ENCODE results near the gene SMIM20.

The SMIM20 gene

DNA sequence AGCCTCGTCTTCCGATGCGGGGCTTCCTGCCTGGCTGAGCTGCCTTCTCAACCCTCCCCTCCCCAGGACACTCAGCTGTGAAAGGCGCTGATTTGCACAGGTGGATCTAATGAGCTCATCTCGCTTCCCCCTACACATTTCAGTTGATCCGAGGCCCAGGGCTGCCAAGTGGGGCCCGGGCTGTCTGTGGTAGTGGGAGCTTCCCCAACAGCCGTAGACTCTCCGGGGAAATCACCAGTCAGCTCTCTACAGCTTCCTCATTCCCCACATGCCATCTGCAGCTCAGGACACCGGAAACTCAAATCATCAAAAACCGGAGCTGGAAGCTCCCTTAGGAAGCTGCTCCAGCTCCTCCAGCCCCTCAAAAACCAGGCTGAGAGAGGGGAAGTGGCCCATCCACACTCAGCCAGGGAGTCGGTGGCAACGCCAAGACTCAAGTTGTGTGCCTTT, 56.2 kb downstream of the SMIM20 start:
- H3K4me1 Mint-ChIP-seq: peaks cover 25% of the 10 kb centered on the region
- peak overlapping the region; percentile 91 to 95 (median 93) for H3K27ac Mint-ChIP-seq
- peaks cover under 1% of the 10 kb centered on the region for H3K9me3 Mint-ChIP-seq
- H3K27me3 Mint-ChIP-seq (ENCODE audit: low read depth): no peaks in the 10 kb centered on the region
- H3K4me3 Mint-ChIP-seq: peak overlapping the region; percentile 18 to 57 (median 30)
- TF ChIP-seq CTCF (IDR thresholded peaks at IDR 0.05; ENCODE audit: unreplicated experiment in 3 of 3): no peak
- no peaks in the 10 kb centered on the region for H3K36me3 Mint-ChIP-seq (ENCODE audit: low read depth)

DNA sequence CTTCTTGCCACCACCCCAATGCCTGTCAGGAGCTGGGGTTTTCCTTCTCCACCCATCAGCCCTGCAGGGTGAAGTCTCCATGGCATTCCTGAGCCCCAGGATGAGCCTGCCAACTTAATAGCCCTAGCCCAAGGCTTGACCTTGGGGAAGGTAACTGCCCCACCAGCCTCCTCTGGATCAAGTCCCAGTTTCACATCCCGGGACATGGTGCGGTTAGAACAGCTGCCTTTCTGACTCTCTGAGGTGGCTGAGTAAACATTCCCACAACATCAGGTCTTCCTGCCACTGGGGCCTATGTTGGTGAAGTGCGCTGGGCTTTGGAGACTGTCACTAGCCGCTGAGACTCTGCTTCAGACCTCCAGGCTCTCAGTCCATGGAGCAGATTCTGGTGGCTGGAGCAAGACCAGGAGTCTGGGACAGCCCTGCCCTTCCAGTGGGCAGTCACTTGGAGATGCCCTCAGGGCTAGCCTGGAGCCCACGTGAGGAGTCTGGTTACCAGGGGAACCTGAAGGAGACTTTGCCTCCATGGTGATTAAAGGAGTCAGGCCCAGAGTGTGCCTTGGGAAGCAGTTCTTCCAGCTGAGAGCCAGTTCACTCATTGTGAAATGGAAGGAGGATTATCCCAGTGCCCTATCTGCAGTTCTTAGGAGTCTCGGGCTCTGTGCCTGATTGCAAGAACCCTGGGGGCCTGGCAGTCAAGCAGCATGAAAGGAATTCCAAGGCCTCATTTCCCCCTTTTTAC, 56.8 kb downstream of the SMIM20 start:
- no peaks in the 10 kb centered on the region for H3K27me3 Mint-ChIP-seq (ENCODE audit: low read depth)
- H3K9me3 Mint-ChIP-seq: no peaks in the 10 kb centered on the region
- H3K36me3 Mint-ChIP-seq (ENCODE audit: low read depth): no peaks in the 10 kb centered on the region
- H3K4me3 Mint-ChIP-seq: no peak overlapping the region
- peaks cover 21% of the 10 kb centered on the region for H3K4me1 Mint-ChIP-seq
- H3K27ac Mint-ChIP-seq: peak overlapping the region; percentile 91 to 95 (median 93)
- no peak for TF ChIP-seq CTCF (IDR thresholded peaks at IDR 0.05; ENCODE audit: unreplicated experiment in 3 of 3)

GRCh38 chr4:25972366-25972765, 58.3 kb downstream of the SMIM20 start:
- Mint-ChIP-seq H3K27ac (no peak overlapping the region), H3K27me3 (ENCODE audit: low read depth) (peaks cover 3% of the 10 kb centered on the region), H3K4me3 (no peak overlapping the region), H3K4me1 (peaks cover 21% of the 10 kb centered on the region), H3K9me3 (no peaks in the 10 kb centered on the region), H3K36me3 (ENCODE audit: low read depth) (no peaks in the 10 kb centered on the region)
- TF ChIP-seq CTCF (IDR thresholded peaks at IDR 0.05; ENCODE audit: unreplicated experiment in 3 of 3): no peak

- Mint-ChIP-seq H3K4me3 (no peak overlapping the region), H3K36me3 (ENCODE audit: low read depth) (no peaks in the 10 kb centered on the region), H3K4me1 (peaks cover 25% of the 10 kb centered on the region), H3K27ac (peak overlapping the region in 1 of 3 experiments; percentile 18), H3K27me3 (ENCODE audit: low read depth) (peaks cover 3% of the 10 kb centered on the region), H3K9me3 (no peaks in the 10 kb centered on the region)
- TF ChIP-seq CTCF (IDR thresholded peaks at IDR 0.05; ENCODE audit: unreplicated experiment in 3 of 3): no peak
Observed at GRCh38 chr4:25972984-25973745, 59.1 kb downstream of the SMIM20 start.

- Mint-ChIP-seq H3K9me3 (no peaks in the 10 kb centered on the region), H3K36me3 (ENCODE audit: low read depth) (no peaks in the 10 kb centered on the region), H3K27me3 (ENCODE audit: low read depth) (peaks cover 3% of the 10 kb centered on the region), H3K4me3 (no peak overlapping the region), H3K4me1 (peaks cover 9% of the 10 kb centered on the region), H3K27ac (no peak overlapping the region)
- TF ChIP-seq CTCF (IDR thresholded peaks at IDR 0.05; ENCODE audit: unreplicated experiment in 3 of 3): no peak
Observed at GRCh38 chr4:25976780-25977179, 62.8 kb downstream of the SMIM20 start.
